ENCODE measurements around the gene KIF26B.
"Not testable (repeated sequence)": the region's sequence is repeated elsewhere in the genome, so short reads cannot be mapped to it uniquely, and the experiment has no call there.

KIF26B gene

GRCh38 chr1:245154429-245155271, at the start of gene KIF26B:
KIF26B (plus strand) TSS chr1:245154985; CDS start chr1:245155425, 440 bp downstream.
- DNase-seq, result peak; percentile 50

DNA sequence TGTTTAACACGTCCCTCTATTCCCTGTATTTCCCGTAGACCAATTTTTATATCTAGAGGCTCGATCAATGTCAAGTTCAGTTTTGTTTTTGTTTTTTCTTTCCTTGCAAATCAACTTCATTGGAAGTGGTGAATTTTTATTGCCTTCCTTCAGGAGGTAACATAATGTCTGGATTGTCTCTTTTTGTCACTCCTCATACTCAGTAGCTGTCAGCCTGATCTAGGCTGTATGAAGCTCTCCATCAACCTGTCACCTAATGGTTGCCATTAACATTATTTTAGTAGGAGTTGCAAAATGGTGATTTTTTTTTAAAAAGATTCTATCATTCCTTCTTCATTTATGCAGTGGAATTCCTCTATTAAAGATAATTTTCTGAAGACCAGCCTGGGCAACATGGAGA, 49.7 kb upstream of the KIF26B start:
- no peak for DNase-seq

- no peak for DNase-seq
Measured at GRCh38 chr1:245105815-245106410, 48.9 kb upstream of the KIF26B start.

GRCh38 chr1:245107776-245108114, 47.0 kb upstream of the KIF26B start:
- DNase-seq, result no peak

GRCh38 chr1:245108246-245108645, 46.5 kb upstream of the KIF26B start:
- no peak for DNase-seq

GRCh38 chr1:245108909-245109308, 45.9 kb upstream of the KIF26B start:
- no peak for DNase-seq

GRCh38 chr1:245110406-245110805, 44.4 kb upstream of the KIF26B start:
- DNase-seq, result no peak

- no peak for DNase-seq
Measured at GRCh38 chr1:245111073-245111472, 43.7 kb upstream of the KIF26B start.

DNA sequence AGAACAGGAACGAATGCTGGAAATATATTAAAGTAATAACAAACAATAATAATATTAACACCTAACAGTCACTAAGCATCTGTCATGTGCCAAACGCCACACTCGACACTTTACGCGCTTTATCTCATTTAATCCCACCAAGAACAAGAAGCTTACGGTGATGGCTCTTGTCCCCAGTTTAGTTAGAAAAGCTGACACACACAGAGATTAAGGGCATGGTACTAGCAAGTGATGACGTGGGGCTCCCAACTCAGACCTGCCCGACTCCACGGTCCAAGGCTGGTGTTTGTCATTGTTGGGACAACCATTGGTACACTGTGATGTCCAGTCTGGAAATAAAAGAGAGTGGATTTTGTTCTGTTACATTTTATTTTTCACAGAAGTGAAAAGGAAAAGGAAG, 41.1 kb upstream of the KIF26B start:
- DNase-seq, result no peak

- no peak for DNase-seq
Measured at GRCh38 chr1:245116131-245116530, 38.7 kb upstream of the KIF26B start.

DNA sequence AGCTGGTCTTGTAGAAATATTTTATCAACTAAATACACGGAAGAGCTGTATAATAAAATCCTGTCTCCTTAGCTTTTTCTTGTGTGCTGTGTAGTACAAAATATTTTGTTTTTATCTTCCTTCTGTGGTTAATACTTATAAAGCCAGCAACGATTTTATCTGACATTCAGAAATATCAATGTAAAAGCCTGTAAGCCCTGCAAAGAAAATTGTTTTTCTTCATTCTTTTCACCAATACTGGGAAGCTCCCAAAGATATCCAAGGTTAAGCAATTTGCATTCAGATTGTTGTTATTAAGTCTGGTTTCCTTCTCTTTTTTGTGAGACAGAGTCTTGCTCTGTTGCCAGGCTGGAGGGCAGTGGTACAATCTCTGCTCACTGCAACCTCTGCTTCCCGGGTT, 38.0 kb upstream of the KIF26B start:
- DNase-seq, result no peak

DNA sequence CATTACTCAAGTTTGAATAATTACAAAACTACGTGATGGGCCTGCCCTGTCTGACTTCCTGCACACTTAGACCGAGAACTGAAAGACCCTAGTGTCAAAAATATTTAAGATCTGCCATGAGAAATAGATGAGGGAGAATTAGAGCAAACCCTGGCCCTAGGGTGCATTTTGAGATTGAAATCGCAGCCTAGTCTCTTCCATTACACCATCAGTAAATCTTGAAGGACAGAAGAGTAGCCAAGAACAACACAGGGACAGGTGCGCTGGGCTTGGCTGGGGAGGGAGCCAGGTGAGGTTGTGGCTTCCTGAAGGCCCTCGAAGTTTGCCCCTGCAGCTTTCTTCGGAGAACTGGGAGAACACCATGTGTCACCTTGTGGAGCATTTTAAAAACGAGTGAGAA, 36.7 kb upstream of the KIF26B start:
- no peak for DNase-seq

DNA sequence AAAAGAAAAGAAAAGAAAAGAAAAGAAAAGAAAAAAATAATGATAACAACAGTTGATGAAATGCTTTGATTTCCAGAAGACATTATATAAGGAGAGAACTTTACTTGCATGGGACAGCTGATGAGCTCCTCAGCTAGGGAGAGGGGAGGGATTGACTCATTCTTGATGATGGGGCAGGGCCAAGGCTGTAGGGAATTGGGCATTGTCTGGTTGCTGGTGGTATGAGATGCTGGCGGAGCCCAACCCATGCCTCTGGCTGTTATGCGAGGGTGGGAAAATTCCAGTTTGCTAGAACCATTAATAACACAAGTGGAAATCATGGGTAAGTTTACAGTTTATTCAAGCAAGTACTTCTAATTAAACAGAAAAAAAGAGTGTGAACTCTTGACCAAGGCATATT, 36.0 kb upstream of the KIF26B start:
- DNase-seq, result no peak

DNA sequence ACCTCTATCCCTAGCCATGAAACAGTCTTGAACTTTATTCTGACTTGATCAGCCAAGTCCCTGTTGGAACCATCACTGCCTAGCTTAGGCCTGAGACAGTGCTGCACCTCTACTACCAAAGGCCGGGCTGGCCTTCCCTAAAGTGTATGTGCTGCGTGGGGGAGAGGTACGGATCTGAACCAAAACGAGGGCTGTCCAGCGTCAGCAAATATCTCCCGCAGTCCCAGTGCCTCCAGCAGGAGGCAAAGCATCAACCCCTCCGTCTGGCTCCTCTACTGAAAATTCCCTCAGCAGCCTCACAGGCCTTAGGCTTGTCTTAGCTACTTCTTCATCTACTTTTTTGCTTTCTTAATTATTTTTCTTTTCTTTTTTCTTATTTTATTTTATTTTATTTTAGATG, 33.3 kb upstream of the KIF26B start:
- DNase-seq, result no peak

- DNase-seq, result no peak
Measured at GRCh38 chr1:245124241-245124640, 30.5 kb upstream of the KIF26B start.

DNA sequence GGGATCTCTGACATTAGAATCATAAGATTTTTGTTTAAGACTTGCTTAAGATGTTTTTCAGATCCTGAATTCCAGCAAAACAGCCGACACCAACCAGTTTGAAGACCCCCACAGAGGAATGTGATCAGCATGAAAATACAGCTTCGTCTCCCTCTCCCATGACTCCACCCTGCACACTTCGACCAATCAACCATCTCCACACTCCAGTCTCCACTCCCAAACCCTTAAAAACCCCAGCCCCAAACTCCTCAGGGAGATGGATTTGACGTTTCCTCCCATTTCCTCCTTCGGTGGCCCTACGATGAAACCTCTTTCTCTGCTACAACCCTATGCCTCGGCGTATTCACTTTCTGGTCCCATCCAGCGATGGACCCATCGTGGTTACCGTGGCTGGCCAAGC, 30.1 kb upstream of the KIF26B start:
- DNase-seq, result no peak

GRCh38 chr1:245126530-245126929, 28.3 kb upstream of the KIF26B start:
- no peak for DNase-seq

- DNase-seq, result no peak
Measured at GRCh38 chr1:245128381-245129101, 26.2 kb upstream of the KIF26B start.

DNA sequence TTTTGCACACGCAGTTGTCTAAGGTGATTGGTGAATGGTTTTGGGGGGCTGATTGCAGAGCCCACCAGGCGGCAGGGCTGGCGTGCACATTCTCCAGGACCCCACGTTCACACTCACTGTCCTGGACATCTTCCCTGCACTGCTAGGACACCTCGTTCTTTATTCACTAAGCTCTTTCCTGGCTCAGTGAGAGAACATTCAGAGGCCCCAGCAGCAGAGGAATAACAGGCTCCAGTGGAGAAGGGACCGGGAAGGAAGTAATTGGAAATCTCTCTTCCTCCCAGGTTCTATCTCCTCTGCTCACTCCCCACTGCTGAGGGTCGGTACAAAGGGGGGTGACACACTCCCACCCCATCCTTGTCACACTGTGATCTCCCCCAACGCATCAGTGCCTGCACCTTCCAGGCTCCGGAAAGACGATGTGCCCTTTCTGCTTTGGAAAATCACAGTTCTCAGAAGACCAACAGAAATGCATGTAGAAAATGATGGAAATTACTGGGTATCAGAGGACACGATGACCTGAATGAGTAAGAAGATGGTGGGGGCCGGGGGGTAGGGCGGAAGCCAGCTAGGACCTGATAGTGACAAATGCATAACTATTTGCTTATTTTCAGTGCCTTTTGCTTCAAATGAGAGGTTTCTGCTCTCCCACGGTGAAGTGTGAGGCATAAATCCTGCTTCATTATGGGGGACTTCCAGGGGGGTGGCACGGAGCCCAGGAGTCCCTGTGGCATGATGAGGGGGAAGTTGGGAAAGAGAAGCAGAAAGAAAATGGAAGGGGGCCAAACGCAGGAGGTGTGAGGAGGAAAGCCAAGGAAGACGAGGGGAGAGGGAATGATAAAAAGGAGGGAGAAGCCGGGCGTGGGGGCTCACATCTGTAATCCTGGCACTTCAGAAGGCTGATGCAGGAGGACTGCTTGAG, 25.2 kb upstream of the KIF26B start:
- no peak for DNase-seq

DNA sequence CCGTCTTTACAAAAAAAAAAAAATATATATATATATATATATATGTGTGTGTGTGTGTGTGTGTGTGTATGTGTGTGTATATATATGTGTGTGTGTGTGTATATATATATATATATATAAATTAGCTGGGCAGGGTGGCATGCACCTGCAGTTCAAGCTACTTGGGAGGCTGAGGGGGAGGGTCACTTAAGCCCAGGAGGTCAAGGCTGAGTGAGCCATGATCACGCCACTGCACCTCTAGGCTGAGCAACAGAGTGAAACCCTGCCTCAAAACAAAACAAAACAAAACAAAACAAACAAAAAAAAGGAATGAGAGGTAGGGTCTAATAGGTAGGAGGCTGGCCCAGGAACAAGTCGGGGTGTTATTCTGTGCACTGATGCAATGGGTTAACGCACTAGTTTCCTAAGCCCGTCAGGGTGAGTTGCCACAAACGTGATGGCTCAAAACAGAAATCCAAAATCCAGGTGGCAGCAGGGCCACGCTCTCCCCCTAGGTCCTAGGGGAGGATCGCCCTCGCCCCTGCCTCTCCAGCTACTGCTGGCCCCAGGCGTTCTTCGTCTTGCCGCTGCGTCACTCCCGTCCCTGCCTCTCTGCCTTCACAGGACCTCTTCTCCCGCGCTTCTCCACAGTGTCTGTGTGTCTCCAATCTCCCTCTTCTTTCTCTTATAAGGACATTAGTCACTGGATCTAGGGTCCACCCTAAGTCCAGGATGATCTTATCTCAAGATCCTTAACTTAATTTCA, 24.3 kb upstream of the KIF26B start:
- not testable (repeated sequence) for DNase-seq

DNA sequence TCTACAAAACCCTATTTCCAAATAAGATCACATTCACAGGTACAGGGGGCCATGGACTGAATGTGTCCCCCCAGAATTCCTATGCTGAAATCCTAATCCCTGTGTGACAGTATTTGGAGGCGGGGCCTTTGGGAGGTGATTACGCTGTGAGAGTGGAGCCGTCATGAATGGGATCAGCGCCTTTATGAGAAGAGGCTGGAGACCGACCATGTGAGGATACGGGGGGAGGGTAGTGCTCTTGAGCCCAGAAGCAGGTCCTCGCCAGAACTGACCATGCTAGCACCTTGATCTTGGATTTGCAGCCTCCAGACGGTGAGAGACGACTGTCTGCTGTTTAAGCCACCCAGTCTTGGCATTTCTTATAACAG, 23.8 kb upstream of the KIF26B start:
- DNase-seq, result no peak

DNA sequence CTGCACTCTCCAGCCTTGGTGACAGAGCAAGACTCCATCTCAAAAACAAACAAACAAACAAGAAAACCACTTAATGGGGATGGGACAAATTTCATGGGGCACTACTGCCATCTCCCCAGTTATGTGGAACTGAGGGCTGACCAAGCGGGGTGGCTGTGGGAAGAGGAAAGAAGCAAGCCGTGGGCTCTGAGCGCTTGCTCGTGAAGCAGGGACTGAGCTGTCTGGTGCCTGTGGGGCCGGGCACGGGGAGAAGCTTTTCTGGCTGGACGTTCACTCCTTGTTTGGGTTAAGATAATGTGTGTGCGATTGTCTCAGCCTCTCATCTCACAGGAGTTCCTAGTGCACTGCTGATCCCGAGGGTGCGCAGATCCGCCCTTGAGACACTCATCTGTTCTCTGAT, 22.0 kb upstream of the KIF26B start:
- no peak for DNase-seq
